ENCODE measurements around the gene IL17B.

IL17B gene

DNA sequence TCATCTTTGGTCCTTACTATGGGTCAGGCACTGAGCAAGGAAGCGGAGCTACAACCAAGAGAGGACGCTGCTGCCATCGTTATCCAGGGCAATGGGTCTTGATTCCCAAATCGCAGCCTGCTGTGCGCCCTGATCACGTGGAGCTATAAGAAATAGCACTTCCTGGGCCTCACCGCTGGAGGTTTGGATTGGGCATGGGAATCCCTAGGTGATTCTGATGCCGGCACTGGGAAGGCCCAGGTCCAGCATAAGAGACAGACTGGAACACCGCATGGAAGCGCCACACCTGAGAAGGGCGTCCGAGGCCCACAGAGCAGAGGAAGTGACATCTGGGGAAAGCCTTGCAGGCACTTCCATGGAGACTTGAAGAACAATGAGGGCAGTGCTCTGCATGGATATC lies 3.0 kb downstream of the IL17B start:
- DNase-seq = no peak

DNA sequence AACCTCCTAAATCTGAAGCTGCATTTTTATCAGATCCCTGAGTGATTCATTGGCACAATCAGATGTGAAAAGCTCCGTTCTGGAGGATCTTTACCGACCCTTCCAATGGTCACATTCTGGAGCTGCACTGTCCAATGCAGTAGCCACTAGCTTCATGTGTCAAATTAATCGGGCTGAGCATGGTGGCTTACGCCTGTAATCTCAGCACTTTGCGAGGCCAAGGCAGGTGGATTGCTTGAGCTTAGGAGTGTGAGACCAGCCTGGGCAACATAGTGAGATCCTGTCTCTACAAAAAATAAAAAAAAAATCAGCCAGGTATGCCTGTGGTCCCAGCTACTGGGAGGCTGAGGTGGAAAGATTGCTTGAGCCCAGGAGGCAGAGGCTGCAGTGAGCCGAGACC lies 3.7 kb downstream of the IL17B start:
- DNase-seq = no peak

DNA sequence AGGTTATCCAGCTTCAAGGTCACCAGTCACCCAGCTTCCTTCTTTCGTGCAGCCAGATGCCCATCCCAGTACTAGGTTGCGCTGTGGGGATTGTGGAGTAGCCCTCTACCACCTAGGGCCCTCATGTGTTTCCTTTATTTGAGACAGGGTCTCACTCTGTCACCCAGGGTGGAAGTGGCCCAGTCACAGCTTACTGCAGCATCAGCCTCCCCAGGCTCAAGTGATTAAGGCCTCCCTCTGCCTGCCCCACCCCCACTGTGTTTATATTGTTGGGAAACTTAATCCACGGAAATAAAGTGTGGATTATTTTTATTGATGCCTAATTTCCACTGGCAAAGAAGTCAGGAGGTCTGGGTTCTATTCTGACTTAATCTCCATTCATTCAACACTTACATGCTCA lies 4.3 kb downstream of the IL17B start:
- DNase-seq = no peak

DNA sequence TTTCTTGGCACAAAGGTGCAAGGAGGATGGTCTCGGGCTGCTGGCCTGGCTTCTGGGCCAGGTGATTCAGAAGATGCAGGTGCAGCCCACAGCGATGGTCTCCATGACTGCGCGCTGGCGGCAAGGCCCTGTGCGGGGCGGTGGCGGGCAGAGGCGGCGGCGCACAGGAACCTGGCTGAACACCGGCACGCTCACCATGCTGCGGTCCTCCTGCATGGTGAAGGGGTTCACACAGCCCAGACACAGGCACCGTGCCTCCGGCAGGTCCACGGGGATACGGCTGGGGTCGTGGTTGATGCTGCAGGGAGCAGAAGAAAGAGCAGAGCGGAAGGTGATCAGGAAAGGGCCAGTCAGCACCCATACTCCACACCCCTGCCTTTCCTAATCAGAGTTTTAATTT lies 4.8 kb downstream of the IL17B start:
- no peak for DNase-seq

- DNase-seq = no peak
Observed at GRCh38 chr5:149372932-149373331, 6.2 kb downstream of the IL17B start.

DNA sequence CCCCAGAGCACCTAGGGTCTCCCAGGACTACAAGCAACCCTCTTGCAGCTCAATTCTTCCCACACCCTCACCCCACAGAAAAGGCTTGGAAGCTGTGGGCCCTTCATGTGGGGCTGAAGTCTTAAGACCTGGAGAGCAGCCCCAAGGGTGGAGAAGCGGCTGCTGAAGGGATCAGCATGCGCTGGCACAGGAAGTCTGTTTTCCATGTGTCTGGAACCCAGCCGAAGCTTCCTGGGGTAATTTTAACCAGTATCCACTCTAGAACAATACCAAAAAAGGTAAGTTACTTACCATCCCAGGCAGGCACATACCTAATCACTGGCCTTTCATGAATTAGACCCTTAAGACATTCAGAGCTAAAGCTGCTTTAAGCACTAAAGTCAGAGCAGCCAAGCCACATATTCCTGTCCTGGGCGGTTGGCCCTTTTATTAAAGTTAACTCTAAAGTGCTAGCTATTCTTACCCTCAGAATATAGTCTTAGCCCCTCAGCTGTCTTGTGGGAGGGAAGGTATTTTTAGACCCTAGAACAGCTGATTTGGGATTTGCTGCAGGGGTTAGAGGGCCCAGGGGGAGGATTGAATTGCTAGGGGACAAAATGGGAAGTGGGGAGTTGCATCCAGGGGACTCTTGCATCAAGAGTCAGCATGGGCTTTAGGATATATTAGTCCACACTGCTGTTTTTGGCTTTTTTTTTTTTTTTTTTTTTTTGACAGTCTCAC lies 6.9 kb downstream of the IL17B start:
- DNase-seq = no peak

DNA sequence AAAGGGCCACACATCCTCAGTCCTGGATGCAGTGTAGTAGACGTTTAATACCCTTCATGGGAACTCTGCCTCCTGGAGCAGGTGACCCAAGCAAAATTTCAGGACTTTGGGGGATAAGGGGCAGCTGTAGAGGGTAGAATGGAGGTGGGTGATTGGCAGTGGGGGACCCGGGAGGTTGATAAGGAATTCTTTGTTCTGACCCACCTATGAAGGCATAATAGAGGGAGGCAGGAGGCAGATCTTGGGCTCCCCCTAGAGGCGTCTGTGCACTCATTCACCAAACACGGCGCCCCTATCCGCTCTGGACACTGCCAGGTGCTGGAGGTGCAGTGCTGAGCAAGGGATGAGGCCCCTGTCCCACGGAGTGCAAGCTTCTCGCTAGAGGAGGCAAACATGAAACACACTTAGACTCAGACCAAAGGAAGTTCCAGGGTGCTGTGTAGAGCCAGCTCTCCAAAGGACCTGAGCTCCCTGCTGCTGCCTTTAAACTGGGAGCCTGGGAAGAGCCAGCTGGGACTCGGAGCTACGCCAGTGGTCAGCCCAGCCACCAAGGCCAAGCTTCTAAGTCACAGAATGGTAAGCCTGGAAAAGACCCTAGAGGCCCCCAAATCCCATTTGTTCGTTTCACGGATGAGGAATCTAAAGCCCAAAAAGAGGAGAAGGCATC lies 7.7 kb downstream of the IL17B start:
- peak; percentile 82 for DNase-seq

DNA sequence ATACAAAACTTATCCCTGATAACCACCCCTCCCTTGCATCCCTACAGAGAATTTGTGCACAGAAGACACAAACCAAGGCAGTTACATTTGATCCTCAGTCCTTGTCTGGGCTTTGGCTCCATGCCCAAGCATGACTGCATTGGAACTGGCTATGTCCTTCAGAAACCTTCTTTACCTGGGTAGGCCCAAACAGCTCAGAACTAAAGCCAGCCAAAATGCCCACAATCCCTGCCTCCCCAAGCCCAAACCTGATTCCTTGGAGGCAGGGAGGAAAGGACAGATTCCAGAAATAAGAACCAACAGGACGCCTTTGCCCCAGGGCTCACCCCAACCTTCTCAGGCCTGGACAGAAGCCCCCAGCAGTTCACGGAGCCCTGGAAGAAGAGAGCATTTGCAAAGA lies 8.2 kb downstream of the IL17B start:
- DNase-seq = no peak

DNA sequence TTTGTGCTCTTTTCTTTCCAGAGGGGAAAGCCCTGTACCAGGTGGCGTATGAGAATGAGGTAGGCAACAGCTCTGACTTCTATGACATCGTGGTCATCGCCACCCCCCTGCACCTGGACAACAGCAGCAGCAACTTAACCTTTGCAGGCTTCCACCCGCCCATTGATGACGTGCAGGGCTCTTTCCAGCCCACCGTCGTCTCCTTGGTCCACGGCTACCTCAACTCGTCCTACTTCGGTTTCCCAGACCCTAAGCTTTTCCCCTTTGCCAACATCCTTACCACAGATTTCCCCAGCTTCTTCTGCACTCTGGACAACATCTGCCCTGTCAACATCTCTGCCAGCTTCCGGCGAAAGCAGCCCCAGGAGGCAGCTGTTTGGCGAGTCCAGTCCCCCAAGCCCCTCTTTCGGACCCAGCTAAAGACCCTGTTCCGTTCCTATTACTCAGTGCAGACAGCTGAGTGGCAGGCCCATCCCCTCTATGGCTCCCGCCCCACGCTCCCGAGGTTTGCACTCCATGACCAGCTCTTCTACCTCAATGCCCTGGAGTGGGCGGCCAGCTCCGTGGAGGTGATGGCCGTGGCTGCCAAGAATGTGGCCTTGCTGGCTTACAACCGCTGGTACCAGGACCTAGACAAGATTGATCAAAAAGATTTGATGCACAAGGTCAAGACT lies 11.0 kb downstream of the IL17B start:
- DNase-seq = no peak

DNA sequence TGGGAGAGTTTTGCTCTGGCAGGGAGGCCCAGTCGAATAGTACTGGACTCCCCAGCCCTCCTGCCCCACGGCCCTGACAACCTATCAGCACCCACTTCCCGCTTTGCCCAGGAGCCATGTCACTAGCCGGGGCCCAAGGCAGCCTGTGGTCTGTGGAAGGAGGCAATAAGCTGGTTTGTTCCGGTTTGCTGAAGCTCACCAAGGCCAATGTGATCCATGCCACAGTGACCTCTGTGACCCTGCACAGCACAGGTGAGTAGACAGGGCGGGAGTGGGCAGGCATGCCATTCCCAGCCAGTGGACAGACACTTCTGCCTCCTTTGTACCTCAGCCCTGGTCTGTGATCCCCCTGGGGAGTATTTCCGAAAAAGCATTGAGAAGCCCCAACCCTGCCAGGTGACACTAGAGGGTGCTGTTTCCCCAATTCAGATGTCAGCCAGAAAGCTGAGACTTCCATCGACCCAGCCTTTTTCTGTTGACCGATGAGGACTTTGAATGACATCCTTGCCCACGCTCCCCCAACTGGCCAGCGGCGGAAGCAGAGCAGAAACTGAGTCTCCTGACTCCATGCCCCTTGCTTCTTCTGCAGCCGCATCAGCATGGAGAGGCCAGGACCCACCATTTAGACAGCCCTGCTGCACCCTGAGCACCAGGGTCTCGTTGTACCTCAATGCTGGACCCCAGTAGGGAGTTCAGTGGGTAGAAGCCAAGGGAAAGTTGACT lies 11.7 kb downstream of the IL17B start:
- peak; percentile 68 for DNase-seq

GRCh38 chr5:149366169-149366729 lies 12.8 kb downstream of the IL17B start:
- no peak for DNase-seq

GRCh38 chr5:149365418-149365817 lies 13.7 kb downstream of the IL17B start:
- no peak for DNase-seq

- no peak for DNase-seq
Observed at GRCh38 chr5:149364719-149365118, 14.4 kb downstream of the IL17B start.

GRCh38 chr5:149363936-149364335 lies 15.2 kb downstream of the IL17B start:
- DNase-seq = no peak

- no peak for DNase-seq
Observed at GRCh38 chr5:149363358-149363757, 15.7 kb downstream of the IL17B start.

- DNase-seq = no peak
Observed at GRCh38 chr5:149362541-149362940, 16.6 kb downstream of the IL17B start.

- DNase-seq = no peak
Observed at GRCh38 chr5:149360272-149360671, 18.8 kb downstream of the IL17B start.

GRCh38 chr5:149358868-149359495 lies 20.1 kb downstream of the IL17B start:
- DNase-seq = no peak

- DNase-seq = peak; percentile 59
Observed at GRCh38 chr5:149358294-149358651, 20.8 kb downstream of the IL17B start.

- peak; percentile 96 for DNase-seq
Observed at GRCh38 chr5:149357370-149358293, 21.5 kb downstream of the IL17B start, which contains the start of gene PCYOX1L. Gene PCYOX1L, plus strand, starts transcription at chr5:149358046. Its CDS starts 23 bp downstream, at chr5:149358069.

DNA sequence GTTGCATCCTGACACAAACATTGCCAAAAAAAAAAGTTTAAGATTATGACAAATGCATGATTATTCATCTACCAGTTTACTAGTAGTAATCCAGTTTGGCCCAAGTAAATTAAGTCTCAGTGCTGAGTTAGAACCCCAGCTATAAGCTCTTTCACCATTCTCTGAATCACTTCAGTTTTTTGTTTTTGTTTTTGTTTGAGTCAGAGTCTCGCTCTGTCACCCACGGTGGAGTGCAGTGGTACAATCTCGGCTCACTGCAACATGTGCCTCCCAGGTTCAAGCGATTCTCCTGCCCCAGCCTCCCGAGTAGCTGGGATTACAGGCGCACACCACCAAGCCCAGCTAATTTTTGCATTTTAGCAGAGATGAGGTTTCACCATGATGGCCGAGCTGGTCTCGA lies 22.7 kb downstream of the IL17B start:
- no peak for DNase-seq
